GM23338 (cell line): Measurements from ENCODE around the gene DTX1. TPM values are rescaled to one million over a fixed set of nuclear protein-coding genes. Genes with fewer than 3 reads are reported as not detected.

Source experiments
- ATAC-seq: fragments of 200-7000 bp; cut with Tn5 transposase; 3 replicates; pipeline ENCODE4 v1.9.1; 2020
- DNase-seq: peaks from one replicate; pipeline ENCODE4 v3.0.0-alpha.2; 2015; ENCODE audit warnings: low spot score
- H2AFZ ChIP-seq: fragments of 200-600 bp; sonication (generic); 2 replicates; pipeline ENCODE4 v1.8.0; 2016; ENCODE audit warnings: antibody characterized with exemption, mild to moderate bottlenecking, moderate library complexity
- H3F3A ChIP-seq: fragments of 200-600 bp; sonication (generic); replicated peaks from 2 replicates; pipeline ENCODE4 v1.8.0; 2017; ENCODE audit warnings: antibody characterized with exemption, mixed run types, low read depth
- H3K27ac ChIP-seq: fragments of 200-600 bp; sonication (generic); 2 replicates; pipeline ENCODE4 v1.6.1; 2016; ENCODE audit warnings: low read depth
- H3K27me3 ChIP-seq: fragments of 200-600 bp; sonication (generic); 2 replicates; pipeline ENCODE4 v1.8.0; 2016; ENCODE audit warnings: mild to moderate bottlenecking, mixed run types, moderate library complexity; ENCODE audit not compliant: insufficient read depth
- H3K36me3 ChIP-seq: fragments of 200-600 bp; sonication (generic); 2 replicates; pipeline ENCODE4 v1.8.0; 2016; ENCODE audit warnings: mild to moderate bottlenecking; ENCODE audit not compliant: insufficient read depth
- H3K4me1 ChIP-seq: fragments of 200-600 bp; sonication (generic); 2 replicates; pipeline ENCODE4 v1.8.0; 2016; ENCODE audit warnings: mild to moderate bottlenecking, moderate library complexity; ENCODE audit not compliant: insufficient read depth
- H3K4me2 ChIP-seq: fragments of 200-600 bp; sonication (generic); 2 replicates; pipeline ENCODE4 v1.7.1; 2017; ENCODE audit warnings: mixed run types
- H3K4me3 ChIP-seq: fragments of 200-600 bp; sonication (generic); 2 replicates; pipeline ENCODE4 v1.6.1; 2016; ENCODE audit warnings: mixed run types
- H3K79me2 ChIP-seq: fragments of 200-600 bp; sonication (generic); replicated peaks from 2 replicates; pipeline ENCODE4 v1.8.0; 2017; ENCODE audit warnings: mild to moderate bottlenecking; ENCODE audit not compliant: insufficient read depth
- H3K9me2 ChIP-seq: fragments of 200-600 bp; sonication (generic); 2 replicates; pipeline ENCODE4 v1.8.0; 2017; ENCODE audit not compliant: insufficient read depth
- H4K20me1 ChIP-seq: fragments of 200-600 bp; sonication (generic); replicated peaks from 2 replicates; pipeline ENCODE4 v1.8.0; 2017; ENCODE audit warnings: mild to moderate bottlenecking; ENCODE audit not compliant: insufficient read depth
- H3K27ac Mint-ChIP-seq: 2 replicates; pipeline ENCODE4 v1.8.0; 2020; ENCODE audit warnings: inconsistent platforms, mild to moderate bottlenecking, moderate library complexity, mixed read lengths
- H3K27me3 Mint-ChIP-seq: 3 replicates; pipeline ENCODE4 v1.8.0; 2022; ENCODE audit warnings: low read depth, mild to moderate bottlenecking, moderate library complexity, mixed read lengths, inconsistent platforms; ENCODE audit not compliant: insufficient read depth, poor library complexity
- H3K36me3 Mint-ChIP-seq: 3 replicates; pipeline ENCODE4 v1.8.0; 2021; ENCODE audit warnings: low read depth, mild to moderate bottlenecking, inconsistent platforms, moderate library complexity, mixed read lengths
- H3K4me1 Mint-ChIP-seq: 3 replicates; pipeline ENCODE4 v1.8.0; 2020; ENCODE audit warnings: mild to moderate bottlenecking, inconsistent platforms, mixed read lengths
- H3K4me3 Mint-ChIP-seq: 3 replicates; pipeline ENCODE4 v1.8.0; 2021; ENCODE audit warnings: moderate library complexity, mild to moderate bottlenecking, inconsistent platforms, mixed read lengths
- H3K9me3 Mint-ChIP-seq: 3 replicates; pipeline ENCODE4 v1.8.0; 2020; ENCODE audit warnings: moderate library complexity, mild to moderate bottlenecking, inconsistent platforms, mixed read lengths
- CREB1 ChIP-seq: fragments of 250-450 bp; sonication (Bioruptor Pico); IDR thresholded peaks from 2 replicates; pipeline ENCODE4 v1.5.0; 2020; ENCODE audit warnings: low read depth, mild to moderate bottlenecking, moderate library complexity
- EZH2 ChIP-seq: fragments of 200-600 bp; sonication (generic); IDR thresholded peaks from one replicate; pipeline ENCODE4 v1.8.0; 2017; ENCODE audit warnings: antibody characterized with exemption, mild to moderate bottlenecking, low read depth; ENCODE audit not compliant: unreplicated experiment
- NANOG ChIP-seq: IDR thresholded peaks from 2 replicates; pipeline ENCODE4 v1.6.1; 2016; ENCODE audit warnings: antibody characterized with exemption, borderline replicate concordance
- ZNF331 ChIP-seq: fragments of 250-450 bp; sonication (Bioruptor Pico); IDR thresholded peaks from 2 replicates; pipeline ENCODE4 v1.5.0; 2020; ENCODE audit warnings: low read depth, mild to moderate bottlenecking, moderate library complexity
- polyA plus RNA-seq: library from polyadenylated mRNA; unstranded; fragments of >200 nt; fragmentation: Nextera tagmentation; extraction: Ambion mirVana; gene quantifications from 2 replicates; pipeline ENCODE4 v1.2.1, GENCODE V29; 2016
- total RNA-seq: library from RNA; depleted of rRNA; stranded (reverse); fragments of >200 nt; shearing (Covaris generic); gene quantifications from 2 replicates; pipeline ENCODE4 v1.2.3, GENCODE V29; 2014
- TF ChIP-seq, protein P1 (sequence below): IDR thresholded peaks from 2 replicates; pipeline ENCODE4 v1.6.1; 2016; ENCODE audit warnings: antibody characterized with exemption
- TF ChIP-seq, protein P2 (sequence below): fragments of 250-450 bp; sonication (Bioruptor Pico); IDR thresholded peaks from 2 replicates; pipeline ENCODE4 v1.5.0; 2020; ENCODE audit warnings: mild to moderate bottlenecking, moderate library complexity

The DTX1 gene
- total and polyA plus RNA-seq, 2 experiments from 2014 or later = 1.6 to 9.0 TPM

- H4K20me1 ChIP-seq = no peaks in the 10 kb centered on the region
- no peak overlapping the region for H3K4me2 ChIP-seq
- no peaks in the 10 kb centered on the region; the same call in 1 of the 2 replicates for H3K4me1 ChIP-seq
- TF ChIP-seq, protein P1, sequence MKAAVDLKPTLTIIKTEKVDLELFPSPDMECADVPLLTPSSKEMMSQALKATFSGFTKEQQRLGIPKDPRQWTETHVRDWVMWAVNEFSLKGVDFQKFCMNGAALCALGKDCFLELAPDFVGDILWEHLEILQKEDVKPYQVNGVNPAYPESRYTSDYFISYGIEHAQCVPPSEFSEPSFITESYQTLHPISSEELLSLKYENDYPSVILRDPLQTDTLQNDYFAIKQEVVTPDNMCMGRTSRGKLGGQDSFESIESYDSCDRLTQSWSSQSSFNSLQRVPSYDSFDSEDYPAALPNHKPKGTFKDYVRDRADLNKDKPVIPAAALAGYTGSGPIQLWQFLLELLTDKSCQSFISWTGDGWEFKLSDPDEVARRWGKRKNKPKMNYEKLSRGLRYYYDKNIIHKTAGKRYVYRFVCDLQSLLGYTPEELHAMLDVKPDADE = no peak
- no peak for TF ChIP-seq NANOG
- no peak for TF ChIP-seq EZH2
- TF ChIP-seq ZNF331 (CRISPR knock-in tag) = no peak
- TF ChIP-seq, protein P2, sequence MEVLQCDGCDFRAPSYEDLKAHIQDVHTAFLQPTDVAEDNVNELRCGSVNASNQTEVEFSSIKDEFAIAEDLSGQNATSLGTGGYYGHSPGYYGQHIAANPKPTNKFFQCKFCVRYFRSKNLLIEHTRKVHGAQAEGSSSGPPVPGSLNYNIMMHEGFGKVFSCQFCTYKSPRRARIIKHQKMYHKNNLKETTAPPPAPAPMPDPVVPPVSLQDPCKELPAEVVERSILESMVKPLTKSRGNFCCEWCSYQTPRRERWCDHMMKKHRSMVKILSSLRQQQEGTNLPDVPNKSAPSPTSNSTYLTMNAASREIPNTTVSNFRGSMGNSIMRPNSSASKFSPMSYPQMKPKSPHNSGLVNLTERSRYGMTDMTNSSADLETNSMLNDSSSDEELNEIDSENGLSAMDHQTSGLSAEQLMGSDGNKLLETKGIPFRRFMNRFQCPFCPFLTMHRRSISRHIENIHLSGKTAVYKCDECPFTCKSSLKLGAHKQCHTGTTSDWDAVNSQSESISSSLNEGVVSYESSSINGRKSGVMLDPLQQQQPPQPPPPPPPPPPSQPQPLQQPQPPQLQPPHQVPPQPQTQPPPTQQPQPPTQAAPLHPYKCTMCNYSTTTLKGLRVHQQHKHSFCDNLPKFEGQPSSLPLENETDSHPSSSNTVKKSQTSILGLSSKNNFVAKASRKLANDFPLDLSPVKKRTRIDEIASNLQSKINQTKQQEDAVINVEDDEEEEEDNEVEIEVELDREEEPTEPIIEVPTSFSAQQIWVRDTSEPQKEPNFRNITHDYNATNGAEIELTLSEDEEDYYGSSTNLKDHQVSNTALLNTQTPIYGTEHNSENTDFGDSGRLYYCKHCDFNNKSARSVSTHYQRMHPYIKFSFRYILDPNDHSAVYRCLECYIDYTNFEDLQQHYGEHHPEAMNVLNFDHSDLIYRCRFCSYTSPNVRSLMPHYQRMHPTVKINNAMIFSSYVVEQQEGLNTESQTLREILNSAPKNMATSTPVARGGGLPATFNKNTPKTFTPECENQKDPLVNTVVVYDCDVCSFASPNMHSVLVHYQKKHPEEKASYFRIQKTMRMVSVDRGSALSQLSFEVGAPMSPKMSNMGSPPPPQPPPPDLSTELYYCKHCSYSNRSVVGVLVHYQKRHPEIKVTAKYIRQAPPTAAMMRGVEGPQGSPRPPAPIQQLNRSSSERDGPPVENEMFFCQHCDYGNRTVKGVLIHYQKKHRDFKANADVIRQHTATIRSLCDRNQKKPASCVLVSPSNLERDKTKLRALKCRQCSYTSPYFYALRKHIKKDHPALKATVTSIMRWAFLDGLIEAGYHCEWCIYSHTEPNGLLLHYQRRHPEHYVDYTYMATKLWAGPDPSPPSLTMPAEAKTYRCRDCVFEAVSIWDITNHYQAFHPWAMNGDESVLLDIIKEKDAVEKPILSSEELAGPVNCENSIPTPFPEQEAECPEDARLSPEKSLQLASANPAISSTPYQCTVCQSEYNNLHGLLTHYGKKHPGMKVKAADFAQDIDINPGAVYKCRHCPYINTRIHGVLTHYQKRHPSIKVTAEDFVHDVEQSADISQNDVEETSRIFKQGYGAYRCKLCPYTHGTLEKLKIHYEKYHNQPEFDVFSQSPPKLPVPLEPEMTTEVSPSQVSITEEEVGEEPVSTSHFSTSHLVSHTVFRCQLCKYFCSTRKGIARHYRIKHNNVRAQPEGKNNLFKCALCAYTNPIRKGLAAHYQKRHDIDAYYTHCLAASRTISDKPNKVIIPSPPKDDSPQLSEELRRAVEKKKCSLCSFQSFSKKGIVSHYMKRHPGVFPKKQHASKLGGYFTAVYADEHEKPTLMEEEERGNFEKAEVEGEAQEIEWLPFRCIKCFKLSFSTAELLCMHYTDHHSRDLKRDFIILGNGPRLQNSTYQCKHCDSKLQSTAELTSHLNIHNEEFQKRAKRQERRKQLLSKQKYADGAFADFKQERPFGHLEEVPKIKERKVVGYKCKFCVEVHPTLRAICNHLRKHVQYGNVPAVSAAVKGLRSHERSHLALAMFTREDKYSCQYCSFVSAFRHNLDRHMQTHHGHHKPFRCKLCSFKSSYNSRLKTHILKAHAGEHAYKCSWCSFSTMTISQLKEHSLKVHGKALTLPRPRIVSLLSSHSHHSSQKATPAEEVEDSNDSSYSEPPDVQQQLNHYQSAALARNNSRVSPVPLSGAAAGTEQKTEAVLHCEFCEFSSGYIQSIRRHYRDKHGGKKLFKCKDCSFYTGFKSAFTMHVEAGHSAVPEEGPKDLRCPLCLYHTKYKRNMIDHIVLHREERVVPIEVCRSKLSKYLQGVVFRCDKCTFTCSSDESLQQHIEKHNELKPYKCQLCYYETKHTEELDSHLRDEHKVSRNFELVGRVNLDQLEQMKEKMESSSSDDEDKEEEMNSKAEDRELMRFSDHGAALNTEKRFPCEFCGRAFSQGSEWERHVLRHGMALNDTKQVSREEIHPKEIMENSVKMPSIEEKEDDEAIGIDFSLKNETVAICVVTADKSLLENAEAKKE = no peak
- TF ChIP-seq CREB1 (CRISPR knock-in tag) = no peak
- H3K4me3 Mint-ChIP-seq = no peak overlapping the region
- H3K79me2 ChIP-seq = no peaks in the 10 kb centered on the region
- H3K27ac Mint-ChIP-seq = no peak overlapping the region
- H3F3A ChIP-seq = no peaks in the 10 kb centered on the region
- H3K36me3 ChIP-seq = no peaks in the 10 kb centered on the region
- H3K4me1 Mint-ChIP-seq = peaks cover 4% of the 10 kb centered on the region; the same call in 1 of the 3 replicates
- peaks cover 11% of the 10 kb centered on the region for H3K9me3 Mint-ChIP-seq
- no peak overlapping the region for H3K27ac ChIP-seq
- peaks cover 4% of the 10 kb centered on the region for H3K27me3 Mint-ChIP-seq
- no peaks in the 10 kb centered on the region for H3K36me3 Mint-ChIP-seq
- ATAC-seq (no peak), DNase-seq (no peak)
- no peaks in the 10 kb centered on the region for H3K9me2 ChIP-seq
- no peak overlapping the region for H2AFZ ChIP-seq
- no peaks in the 10 kb centered on the region for H3K27me3 ChIP-seq
- H3K4me3 ChIP-seq = no peak overlapping the region
Measured at GRCh38 chr12:113027726-113028125, 28.8 kb upstream of the DTX1 start.
